GM21786 (cell line): ENCODE measurements around the gene JAKMIP2.
"Not testable (repeated sequence)": the region's sequence is repeated elsewhere in the genome, so short reads cannot be mapped to it uniquely, and the experiment has no call there.

Experiments used
- ATAC-seq: cut with Tn5 transposase; IDR thresholded peaks from one replicate; pipeline ENCODE4 v1.9.1; 2021; ENCODE audit not compliant: unreplicated experiment

JAKMIP2 gene

GRCh38 chr5:147563466-147564123 is 218.9 kb downstream of the JAKMIP2 start:
- no peak for ATAC-seq

- no peak for ATAC-seq
These were observed 221.1 kb downstream of the JAKMIP2 start for GRCh38 chr5:147561435-147561834.

GRCh38 chr5:147560718-147561331 is 221.7 kb downstream of the JAKMIP2 start:
- no peak for ATAC-seq

GRCh38 chr5:147559749-147560148 is 222.8 kb downstream of the JAKMIP2 start:
- ATAC-seq = no peak

GRCh38 chr5:147558826-147559225 is 223.7 kb downstream of the JAKMIP2 start:
- no peak for ATAC-seq

GRCh38 chr5:147557876-147558745 is 224.4 kb downstream of the JAKMIP2 start:
- no peak for ATAC-seq

GRCh38 chr5:147555176-147555575 is 227.4 kb downstream of the JAKMIP2 start:
- no peak for ATAC-seq

GRCh38 chr5:147554261-147554817 is 228.2 kb downstream of the JAKMIP2 start:
- ATAC-seq = no peak

- not testable (repeated sequence) for ATAC-seq
These were observed 228.7 kb downstream of the JAKMIP2 start for GRCh38 chr5:147553817-147554216.

GRCh38 chr5:147552897-147553296 is 229.6 kb downstream of the JAKMIP2 start:
- no peak for ATAC-seq

- no peak for ATAC-seq
These were observed 230.9 kb downstream of the JAKMIP2 start for GRCh38 chr5:147551677-147552076.

- ATAC-seq = no peak
These were observed 234.8 kb downstream of the JAKMIP2 start for GRCh38 chr5:147547730-147548129.

GRCh38 chr5:147544556-147544955 is 238.0 kb downstream of the JAKMIP2 start:
- no peak for ATAC-seq

GRCh38 chr5:147539053-147539452 is 243.5 kb downstream of the JAKMIP2 start:
- ATAC-seq = no peak

GRCh38 chr5:147538236-147538635 is 244.3 kb downstream of the JAKMIP2 start:
- ATAC-seq = no peak
